Activated T-helper 1 cell treated with anti-CD3 and anti-CD28 coated beads, Interleukin-2, amount 50 U/mL, for 16 hours (primary cell): ENCODE results near the gene MAML3.
A peak's percentile ranks its signal among the peaks of the same experiment; 100 is the strongest.

Source experiments
- DNase-seq, 2 donors: peaks; one replicate each; pipeline ENCODE4 v3.0.0-alpha.2; 2020; ENCODE audit warnings: low read depth in 1 of 2, low spot score in 1 of 2

MAML3 gene

GRCh38 chr4:140080883-140081282, 73.1 kb downstream of the MAML3 start:
- DNase-seq = no peak

GRCh38 chr4:140078366-140078765, 75.6 kb downstream of the MAML3 start:
- no peak for DNase-seq

- no peak for DNase-seq
These were observed 77.7 kb downstream of the MAML3 start for GRCh38 chr4:140076307-140076706.

GRCh38 chr4:140071806-140072205, 82.2 kb downstream of the MAML3 start:
- DNase-seq = peak; percentile 15 to 38

GRCh38 chr4:140070973-140071372, 83.0 kb downstream of the MAML3 start:
- DNase-seq = no peak

- no peak for DNase-seq
These were observed 83.6 kb downstream of the MAML3 start for GRCh38 chr4:140070366-140070765.

- no peak for DNase-seq
These were observed 84.9 kb downstream of the MAML3 start for GRCh38 chr4:140069066-140069465.

GRCh38 chr4:140068271-140068670, 85.7 kb downstream of the MAML3 start:
- no peak for DNase-seq

- DNase-seq = no peak
These were observed 87.7 kb downstream of the MAML3 start for GRCh38 chr4:140066031-140066930.

- DNase-seq = no peak
These were observed 88.6 kb downstream of the MAML3 start for GRCh38 chr4:140065393-140065792.

GRCh38 chr4:140061659-140062289, 92.2 kb downstream of the MAML3 start:
- no peak for DNase-seq

GRCh38 chr4:140061194-140061593, 92.8 kb downstream of the MAML3 start:
- DNase-seq = no peak

GRCh38 chr4:140059159-140059558, 94.8 kb downstream of the MAML3 start:
- no peak for DNase-seq

GRCh38 chr4:140057701-140058100, 96.3 kb downstream of the MAML3 start:
- no peak for DNase-seq

GRCh38 chr4:140056015-140056414, 98.0 kb downstream of the MAML3 start:
- DNase-seq = no peak

- no peak for DNase-seq
These were observed 99.1 kb downstream of the MAML3 start for GRCh38 chr4:140054861-140055260.

GRCh38 chr4:140053185-140053584, 100.8 kb downstream of the MAML3 start:
- no peak for DNase-seq

- no peak for DNase-seq
These were observed 101.9 kb downstream of the MAML3 start for GRCh38 chr4:140052050-140052449.

- no peak for DNase-seq
These were observed 103.9 kb downstream of the MAML3 start for GRCh38 chr4:140049849-140050637.

GRCh38 chr4:140049024-140049848, 104.7 kb downstream of the MAML3 start:
- no peak for DNase-seq
